Adrenal gland (tissue), 12 donors: ENCODE data around the gene PRDM15. TPM values are rescaled to one million over a fixed set of nuclear protein-coding genes. Genes with fewer than 3 reads are reported as not detected.

ENCODE experiments used
- DNase-seq, 7 donors: peaks; one replicate each; pipeline ENCODE4 v3.0.0-alpha.2; 2019 to 2020
- H3K27ac ChIP-seq, 5 donors: fragments of 200-600 bp; sonication (generic) in 4 of 5; 1 replicate in 3 of 5; 2 replicates in 2 of 5; pipeline versions ENCODE4 v1.5.1 to v1.8.0; 2016 to 2020; ENCODE audit warnings: mild to moderate bottlenecking in 1 of 5
- H3K27me3 ChIP-seq: fragments of 200-600 bp; 2 replicates; pipeline ENCODE4 v1.8.0; 2021
- H3K36me3 ChIP-seq, 2 donors: fragments of 200-600 bp; replicated peaks in 1 of 2; 1 replicate in 1 of 2; 2 replicates in 1 of 2; pipeline versions ENCODE4 v1.5.1 to v1.8.0; 2018 to 2022
- H3K4me1 ChIP-seq, 2 donors: fragments of 200-600 bp; replicated peaks in 1 of 2; 1 replicate in 1 of 2; 2 replicates in 1 of 2; pipeline versions ENCODE4 v1.5.1 to v1.8.0; 2018 to 2021
- H3K4me3 ChIP-seq, 4 donors: fragments of 200-600 bp; sonication (generic) in 3 of 4; one replicate each; pipeline ENCODE4 v1.5.1; 2016 to 2018
- H3K9me3 ChIP-seq, 3 donors: fragments of 200-600 bp; sonication (generic) in 1 of 3; replicated peaks in 1 of 3; 1 replicate in 2 of 3; 2 replicates in 1 of 3; pipeline versions ENCODE4 v1.5.1 to v1.8.0; 2016 to 2021
- CTCF ChIP-seq, 6 experiments: fragments of 450-650 bp in 4 of 6; fragments of 200-600 bp in 2 of 6; sonication (generic) in 1 of 6; IDR thresholded peaks; 1 replicate in 5 of 6; 2 replicates in 1 of 6; pipeline versions ENCODE4 v1.5.1 to v1.8.0; 2016 to 2021; ENCODE audit warnings: antibody characterized with exemption in 6 of 6, mild to moderate bottlenecking in 2 of 6, moderate library complexity in 1 of 6
- POLR2A ChIP-seq, 2 donors: fragments of 450-650 bp; IDR thresholded peaks; one replicate each; pipeline ENCODE4 v1.6.1; 2017; ENCODE audit warnings: antibody characterized with exemption in 2 of 2, mild to moderate bottlenecking in 2 of 2, moderate library complexity in 1 of 2
- WGBS, 4 donors: extraction: QIAGEN DNeasy Blood & Tissue Kit in 2 of 4; methylation state at CpG; one replicate each; pipeline versions ENCODE4 v1.1.5 to v1.1.7; 2013 to 2017; 5-methylcytosine and 5-hydroxymethylcytosine counted together
- intact Hi-C, 2 donors: fragments of 100-400 bp; cut with DNase I; formaldehyde crosslinking; loops; one replicate each; pipeline versions ENCODE4 v1.14.1 to v1.15.0; 2022 to 2023
- polyA plus RNA-seq, 3 donors: library from polyadenylated mRNA; stranded (reverse); fragments of 200-250 nt in 2 of 3; fragments of 350-450 nt in 1 of 3; fragmentation: Illumina TruSeq in 1 of 3; extraction: RNeasy Lipid Tissue Mini Kit (QIAGEN cat#74804) in 1 of 3; gene quantifications; one replicate each; pipeline ENCODE4 v1.2.3, GENCODE V29; 2013 to 2014
- total RNA-seq, 9 donors: library from RNA; depleted of rRNA in 4 of 9; stranded (reverse); fragments of >200 nt in 4 of 9; fragments of 120-200 nt in 1 of 9; fragmentation: NEBNext Ultra II Directional in 1 of 9; extraction: Animal tissue kit (Norgen Biotek cat#: 25700) in 1 of 9; gene quantifications; one replicate each; pipeline versions ENCODE4 v1.1.0 to v1.2.4, GENCODE V29; 2013 to 2023
- donor health status: healthy with polysubstance abuse.
- donor health status: Bipolar disorder and iron deficiency.
- donor health status: DM: yes; HTN: yes; CAD: no.
- donor health status: DM: no; HTN: no; CAD: no.
- donor health status: DM: no; HTN: no; CAD: no.
- donor health status: DM: yes; HTN: yes; CAD: no.

PRDM15 gene
- total and polyA plus RNA-seq, 12 donors, result 2.9 to 6.7 (median 4.0) TPM

- intact Hi-C loops, result loop anchor here in 1 of 2 donors (10.0 kb wide), 1 partner anchor 64 kb away; the partner anchor contains the start of gene PRDM15
- peaks cover 0 to 22% of the 10 kb centered on the region in 2 donors for H3K36me3 ChIP-seq
- no peaks in the 10 kb centered on the region for H3K27me3 ChIP-seq
Measured at GRCh38 chr21:41810597-41810932, 68.6 kb downstream of the PRDM15 start.

GRCh38 chr21:41809891-41810596 lies 69.1 kb downstream of the PRDM15 start:
- 96 to 98% (median 98%) methylated on average over 23 to 34 of the region's 34 CpGs for WGBS, 4 donors
- peaks cover 0 to 17% of the 10 kb centered on the region in 2 donors for H3K36me3 ChIP-seq
- intact Hi-C loops, result loop anchor here in 1 of 2 donors (10.0 kb wide), 1 partner anchor 65 kb away; the partner anchor contains the start of gene PRDM15

More at GRCh38 chr21:41810597-41810932, 68.6 kb downstream of the PRDM15 start:
- Histone ChIP-seq H3K4me3 (no peak overlapping the region), H3K9me3 (no peaks in the 10 kb centered on the region), H3K27ac (no peak overlapping the region), H3K4me1 (no peaks in the 10 kb centered on the region)
- 90 to 95% (median 92%) methylated on average over 13 of the region's 13 CpGs for WGBS, 4 donors
- TF ChIP-seq POLR2A (IDR thresholded peaks at IDR 0.05) (no peak), CTCF (IDR thresholded peaks at IDR 0.05) (no peak)
- no peak for DNase-seq

GRCh38 chr21:41808846-41809245 lies 70.3 kb downstream of the PRDM15 start:
- Histone ChIP-seq H3K9me3 (no peaks in the 10 kb centered on the region), H3K36me3 (peaks cover 0 to 15% of the 10 kb centered on the region in 2 donors), H3K4me3 (no peak overlapping the region), H3K27me3 (no peaks in the 10 kb centered on the region), H3K27ac (no peak overlapping the region), H3K4me1 (no peaks in the 10 kb centered on the region)
- DNase-seq, result no peak
- WGBS, 4 donors, result 94 to 98% (median 97%) methylated on average over 22 of the region's 22 CpGs
- TF ChIP-seq CTCF (IDR thresholded peaks at IDR 0.05), result no peak
- no peak for TF ChIP-seq POLR2A (IDR thresholded peaks at IDR 0.05)
- intact Hi-C loops, result no loop called here

More at GRCh38 chr21:41809891-41810596, 69.1 kb downstream of the PRDM15 start:
- Histone ChIP-seq H3K9me3 (no peaks in the 10 kb centered on the region), H3K4me1 (no peaks in the 10 kb centered on the region), H3K27me3 (no peaks in the 10 kb centered on the region), H3K27ac (no peak overlapping the region), H3K4me3 (no peak overlapping the region)
- TF ChIP-seq CTCF (IDR thresholded peaks at IDR 0.05), result no peak
- TF ChIP-seq POLR2A (IDR thresholded peaks at IDR 0.05), result no peak
- DNase-seq, result no peak

- intact Hi-C loops, result no loop called here
Measured at GRCh38 chr21:41808094-41808493, 71.0 kb downstream of the PRDM15 start.

More at GRCh38 chr21:41808094-41808493, 71.0 kb downstream of the PRDM15 start:
- WGBS, 4 donors, result 92 to 97% (median 95%) methylated on average over 15 to 18 of the region's 18 CpGs
- Histone ChIP-seq H3K9me3 (no peaks in the 10 kb centered on the region), H3K36me3 (peaks cover 0 to 13% of the 10 kb centered on the region in 2 donors), H3K4me3 (no peak overlapping the region), H3K27ac (no peak overlapping the region), H3K27me3 (no peaks in the 10 kb centered on the region), H3K4me1 (no peaks in the 10 kb centered on the region)
- no peak for DNase-seq
- TF ChIP-seq POLR2A (IDR thresholded peaks at IDR 0.05), result no peak
- TF ChIP-seq CTCF (IDR thresholded peaks at IDR 0.05), result no peak
